ENCODE results near the gene SCNN1A.
A peak's percentile ranks its signal among the peaks of the same experiment; 100 is the strongest.
"Not testable (repeated sequence)": the region's sequence is repeated elsewhere in the genome, so short reads cannot be mapped to it uniquely, and the experiment has no call there.

SCNN1A gene

DNA sequence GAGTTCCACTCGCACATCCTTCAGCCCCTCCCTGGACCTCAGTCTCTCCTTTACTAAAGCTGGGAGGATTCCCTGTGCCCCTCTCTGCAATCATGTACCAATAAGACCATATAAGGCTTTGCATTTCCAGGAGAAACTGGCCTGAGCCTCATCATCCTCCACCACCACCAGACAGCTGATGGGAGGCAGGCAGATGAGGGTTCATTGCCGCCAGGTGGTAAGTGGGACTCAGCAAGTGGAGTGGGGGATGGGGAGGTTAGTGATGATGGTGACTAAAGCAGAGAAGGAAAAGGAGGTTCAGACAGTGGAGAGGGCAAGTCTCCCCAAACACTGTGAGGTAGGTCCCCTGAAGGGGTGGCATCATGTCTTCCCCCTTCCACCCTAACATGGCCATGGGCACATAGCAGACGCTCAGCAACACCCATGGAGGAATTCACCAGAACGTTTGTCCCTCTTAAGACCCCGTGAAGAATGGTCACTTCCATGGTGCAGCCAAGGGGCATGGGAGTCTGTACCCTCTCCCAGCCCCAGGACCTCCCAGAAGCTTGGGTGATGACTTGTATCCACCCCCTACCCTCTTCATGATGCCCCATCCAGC lies 29.0 kb downstream of the SCNN1A start:
- no peak for DNase-seq

DNA sequence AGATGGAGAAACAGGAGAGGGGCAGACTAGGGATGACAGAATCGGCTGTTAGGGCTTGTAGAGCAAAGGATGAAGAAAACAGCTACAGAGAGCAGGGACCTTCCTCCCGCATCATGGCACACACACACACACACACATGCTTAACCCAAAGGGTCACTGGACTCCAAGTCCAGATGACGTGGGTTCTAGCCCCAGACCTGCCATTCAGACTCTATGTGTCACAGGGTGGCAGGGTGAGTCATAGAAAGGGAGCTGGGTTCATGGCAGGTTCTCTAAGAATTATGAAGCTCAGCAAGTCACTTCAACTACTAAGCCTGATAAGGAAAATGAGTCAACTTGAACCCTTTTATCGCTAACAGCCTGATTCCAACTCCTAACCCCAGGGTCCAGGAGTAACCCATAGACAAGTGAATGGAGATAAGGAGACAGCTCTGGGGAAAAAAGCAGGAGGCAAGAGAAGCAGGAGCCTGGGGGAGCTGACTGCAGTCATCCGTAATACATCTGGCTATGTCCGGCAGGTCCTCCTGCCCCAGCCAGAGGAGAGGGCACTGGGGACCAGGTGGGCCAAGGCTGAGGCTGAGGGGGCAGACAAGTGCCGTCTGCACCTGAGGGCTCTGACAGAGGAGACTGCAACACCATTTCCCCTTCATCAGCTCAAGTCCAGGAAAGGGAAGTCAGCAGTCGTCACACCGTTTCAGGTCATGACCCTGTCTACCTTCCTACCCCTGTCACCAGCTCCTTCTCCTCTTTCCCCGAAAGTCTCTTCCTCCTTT lies 29.9 kb downstream of the SCNN1A start:
- DNase-seq = no peak

DNA sequence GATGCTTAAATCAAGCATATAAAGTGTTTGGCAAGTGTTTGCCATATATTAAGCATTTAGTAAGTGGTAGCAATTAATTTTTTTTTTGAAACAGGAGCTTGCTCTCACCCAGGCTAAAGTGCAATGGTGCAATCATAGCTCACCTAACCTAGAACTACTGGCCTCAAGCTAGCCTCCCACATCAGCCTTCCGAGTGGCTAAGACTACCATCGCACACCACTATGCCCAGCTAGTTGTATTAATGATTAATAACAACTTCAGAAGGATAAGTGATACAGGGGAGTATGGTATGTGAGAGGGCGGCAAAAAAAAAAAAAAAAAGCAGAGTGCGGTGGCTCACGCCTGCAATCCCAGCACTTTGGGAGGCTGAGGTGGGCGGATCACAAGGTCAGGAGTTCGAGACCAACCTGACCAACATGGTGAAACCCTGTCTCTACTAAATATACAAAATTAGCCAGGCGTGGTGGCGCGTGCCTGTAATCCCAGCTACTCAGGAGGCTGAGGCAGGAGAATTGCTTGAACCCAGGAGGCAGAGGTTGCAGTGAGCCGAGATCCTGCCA lies 31.2 kb downstream of the SCNN1A start:
- not testable (repeated sequence) for DNase-seq

DNA sequence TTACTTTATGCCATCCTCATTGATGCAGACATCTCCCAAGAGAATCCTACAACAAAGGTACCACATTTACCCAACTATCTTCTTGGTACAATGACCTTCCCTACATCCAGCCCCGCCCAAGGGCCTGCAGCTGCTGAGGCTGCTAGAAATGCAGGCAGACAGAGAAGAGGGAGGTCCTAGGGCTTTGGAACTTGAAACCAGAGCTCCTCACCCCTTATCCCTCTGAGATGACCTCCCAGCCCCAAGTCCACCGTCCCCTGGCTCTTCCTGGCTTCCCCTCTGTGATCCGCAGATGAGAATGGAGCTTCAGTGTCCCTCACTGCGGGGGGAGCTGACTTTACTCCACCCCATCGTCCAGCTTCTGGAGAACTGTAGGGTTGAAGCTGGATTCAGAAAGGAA lies 31.8 kb downstream of the SCNN1A start:
- DNase-seq = no peak

DNA sequence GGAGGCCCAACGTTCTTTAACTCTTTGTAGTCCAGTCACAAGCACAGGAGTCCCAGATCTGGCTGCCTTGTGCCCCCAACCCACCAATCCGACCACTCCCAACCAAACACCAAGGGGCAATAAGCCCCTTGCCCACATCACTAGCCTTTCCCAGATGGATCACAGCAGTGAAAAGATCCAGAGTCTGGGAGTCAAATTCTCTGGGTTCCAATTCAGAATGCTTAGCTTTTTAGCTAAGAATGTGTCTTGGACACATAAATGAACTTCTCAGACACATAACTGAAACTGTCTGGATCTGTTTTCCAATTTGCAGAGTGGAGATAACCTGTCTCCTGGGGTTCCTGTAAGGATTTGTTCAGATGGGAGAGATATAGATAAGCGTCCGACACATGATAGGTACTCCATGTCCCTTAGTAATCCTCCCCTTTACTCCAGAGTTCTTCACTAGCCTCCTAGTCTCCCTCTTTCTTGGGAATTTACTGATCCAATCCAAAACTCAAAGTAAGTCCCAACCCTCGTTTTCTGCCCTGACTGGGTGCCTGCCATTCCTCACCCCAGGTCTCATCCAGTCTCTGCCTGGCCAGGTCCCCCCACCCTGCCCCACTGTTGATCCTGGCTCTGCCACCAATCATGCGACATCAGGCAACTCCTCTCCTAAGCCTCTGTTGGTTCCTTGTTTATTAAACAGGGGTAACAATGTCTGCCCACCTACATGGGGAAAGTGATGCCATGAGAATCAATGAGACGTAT lies 33.0 kb downstream of the SCNN1A start:
- DNase-seq = no peak

DNA sequence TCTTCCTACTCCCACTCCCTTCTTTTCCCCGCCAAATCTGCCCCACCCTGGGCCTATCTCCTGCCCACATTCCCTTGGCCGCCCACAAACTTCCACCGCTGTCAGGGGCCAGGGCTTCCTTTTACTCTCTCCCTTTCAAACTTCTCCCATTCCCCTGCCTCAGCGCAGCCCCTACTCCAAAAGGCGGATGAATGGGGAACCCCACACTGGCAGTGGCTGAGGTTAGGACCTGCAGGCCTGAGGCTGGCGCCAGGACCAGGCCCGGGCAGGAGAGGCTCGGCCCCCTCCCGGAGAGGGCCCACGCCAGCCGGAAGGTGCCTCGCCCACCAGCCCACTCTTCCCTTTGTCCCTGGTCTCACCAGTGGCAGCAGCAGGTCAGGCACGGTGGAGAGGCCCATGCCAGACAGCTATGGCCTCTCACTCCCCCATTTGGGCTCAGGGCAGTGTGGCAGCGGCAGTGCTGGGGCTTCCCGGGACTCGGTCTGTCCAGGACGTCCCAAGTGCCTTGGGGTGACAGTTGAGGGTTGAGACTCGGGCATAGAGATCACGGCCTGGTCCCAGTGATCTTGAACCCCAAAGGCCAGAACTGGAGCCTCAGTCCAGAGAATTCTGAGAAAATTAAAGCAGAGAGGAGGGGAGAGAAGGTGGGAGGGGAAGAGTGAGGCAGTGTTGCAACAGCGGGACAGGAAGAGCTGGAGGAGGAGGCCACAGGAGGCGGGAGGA lies 33.8 kb downstream of the SCNN1A start, which contains the start of gene TNFRSF1A:
Gene TNFRSF1A (minus strand): TSS at position 660 of the 723 bp plus-strand sequence. CDS start 262 bp downstream, at position 398.
- DNase-seq = peak; percentile 38

DNA sequence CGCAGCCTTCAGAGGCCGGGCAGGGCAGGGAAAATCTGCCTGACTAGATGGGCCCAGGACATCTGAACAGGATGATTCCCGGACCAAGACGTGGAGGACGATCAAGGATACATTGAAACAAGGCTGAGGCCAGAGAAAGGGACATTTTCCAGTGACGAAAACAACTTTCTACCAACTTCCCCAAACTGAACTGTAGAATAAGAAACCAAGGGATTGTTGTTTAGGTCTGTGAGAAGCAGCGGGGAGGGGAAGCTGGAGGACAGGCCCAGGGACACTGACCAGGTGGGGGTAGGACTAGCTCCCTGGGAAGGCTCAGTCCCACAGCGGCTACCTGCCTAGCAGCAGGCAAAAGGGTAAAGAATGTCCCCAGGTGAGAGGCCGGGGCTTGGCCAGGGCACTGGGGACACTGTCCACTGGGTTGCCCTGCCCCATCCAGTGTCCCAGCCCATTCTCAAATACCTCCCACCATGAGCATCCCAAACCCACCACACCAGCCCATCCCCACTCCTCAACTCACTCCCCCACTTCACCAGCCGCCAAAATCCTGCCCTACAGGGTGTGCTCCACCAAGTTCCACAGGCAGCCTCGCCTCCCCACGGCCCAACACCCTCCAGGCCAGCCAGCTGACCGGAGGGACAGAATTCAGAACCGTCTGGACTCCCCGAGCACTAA lies 34.5 kb downstream of the SCNN1A start:
- no peak for DNase-seq

DNA sequence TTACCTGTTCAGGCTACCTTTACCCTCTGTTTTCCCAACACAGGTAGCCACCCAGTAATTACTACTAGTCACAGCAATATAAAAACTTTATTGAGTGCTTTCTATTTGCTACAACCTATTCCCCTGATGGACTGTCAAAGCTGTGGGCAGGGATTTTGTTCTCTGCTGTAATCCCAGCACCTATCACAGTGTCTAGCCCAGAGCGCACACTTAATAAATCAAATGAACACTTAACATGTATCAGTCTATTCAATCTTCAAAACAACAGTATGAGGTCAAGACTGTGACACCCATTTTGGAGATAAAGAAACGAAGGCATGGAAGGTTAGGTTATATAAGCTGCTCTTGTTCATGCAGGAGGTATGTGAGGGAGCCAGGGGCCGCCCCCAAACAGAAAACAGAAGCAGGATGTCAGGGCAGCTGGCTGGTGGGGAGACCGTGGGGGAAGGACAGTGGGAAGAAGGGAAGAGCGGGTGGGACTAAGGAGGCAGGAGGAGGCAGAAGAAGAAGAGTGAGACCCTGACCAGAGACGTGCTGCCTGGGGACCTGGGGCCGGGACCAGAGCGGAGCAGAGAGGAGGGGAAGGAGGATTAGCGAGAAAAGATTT lies 35.2 kb downstream of the SCNN1A start:
- DNase-seq = no peak

DNA sequence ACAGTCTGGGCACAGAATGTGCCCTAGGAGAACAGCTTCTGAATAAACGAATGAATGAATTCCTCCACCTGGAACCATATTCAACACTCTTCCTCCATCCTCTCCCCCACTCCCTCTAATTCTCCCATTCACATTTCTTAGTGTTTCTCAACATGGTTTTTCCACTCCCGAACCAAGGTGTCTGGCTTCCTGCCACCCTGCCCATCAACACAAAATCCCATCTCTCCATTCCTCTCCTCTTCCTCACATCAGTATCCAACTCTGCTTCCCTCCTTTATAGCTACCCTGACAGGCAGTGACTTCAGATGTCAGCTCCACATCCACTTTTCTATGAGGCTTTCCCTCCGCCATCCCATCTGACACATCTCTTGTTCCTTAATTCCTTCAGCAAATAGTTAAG lies 36.4 kb downstream of the SCNN1A start:
- no peak for DNase-seq

DNA sequence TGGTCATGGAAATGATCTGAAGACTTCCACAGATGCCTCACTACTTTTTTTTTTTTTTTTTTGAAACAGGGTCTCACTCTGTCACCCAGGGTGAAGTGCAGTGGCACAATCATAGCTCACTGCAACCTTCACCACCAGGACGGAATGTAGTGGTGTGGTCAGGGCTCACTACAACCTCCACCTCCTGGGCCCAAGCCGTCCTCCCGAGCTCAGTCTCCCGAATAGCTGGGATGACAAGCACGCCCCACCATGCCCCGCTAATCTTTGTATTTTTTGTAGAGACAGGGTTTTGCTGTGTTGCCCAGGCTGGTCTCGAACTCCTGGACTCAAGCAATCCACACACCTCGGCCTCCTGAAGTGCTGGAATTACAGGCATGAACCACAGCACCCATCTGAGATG lies 36.8 kb downstream of the SCNN1A start:
- not testable (repeated sequence) for DNase-seq

DNA sequence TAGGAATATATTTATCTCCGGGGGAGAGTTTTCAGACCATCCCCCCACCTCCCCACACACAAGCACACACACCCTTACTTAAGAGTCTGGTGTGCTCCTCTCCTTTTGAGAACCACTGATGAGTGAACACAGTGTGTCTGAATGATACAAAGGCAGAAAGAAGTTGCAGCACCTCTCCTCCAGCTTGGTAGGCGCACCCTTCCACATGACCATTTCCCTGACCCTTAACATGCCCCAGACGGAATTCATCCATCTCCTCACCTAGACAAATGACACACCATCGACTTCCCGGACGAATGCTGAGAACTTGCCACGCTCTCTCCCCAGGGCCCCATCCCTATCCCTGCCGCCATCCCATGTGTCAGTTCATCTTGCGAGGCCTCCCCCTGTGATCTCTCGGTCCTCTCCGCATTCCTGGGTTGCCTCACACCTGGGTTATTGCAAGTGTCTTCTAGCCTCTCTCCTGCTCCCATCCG lies 37.4 kb downstream of the SCNN1A start:
- no peak for DNase-seq

DNA sequence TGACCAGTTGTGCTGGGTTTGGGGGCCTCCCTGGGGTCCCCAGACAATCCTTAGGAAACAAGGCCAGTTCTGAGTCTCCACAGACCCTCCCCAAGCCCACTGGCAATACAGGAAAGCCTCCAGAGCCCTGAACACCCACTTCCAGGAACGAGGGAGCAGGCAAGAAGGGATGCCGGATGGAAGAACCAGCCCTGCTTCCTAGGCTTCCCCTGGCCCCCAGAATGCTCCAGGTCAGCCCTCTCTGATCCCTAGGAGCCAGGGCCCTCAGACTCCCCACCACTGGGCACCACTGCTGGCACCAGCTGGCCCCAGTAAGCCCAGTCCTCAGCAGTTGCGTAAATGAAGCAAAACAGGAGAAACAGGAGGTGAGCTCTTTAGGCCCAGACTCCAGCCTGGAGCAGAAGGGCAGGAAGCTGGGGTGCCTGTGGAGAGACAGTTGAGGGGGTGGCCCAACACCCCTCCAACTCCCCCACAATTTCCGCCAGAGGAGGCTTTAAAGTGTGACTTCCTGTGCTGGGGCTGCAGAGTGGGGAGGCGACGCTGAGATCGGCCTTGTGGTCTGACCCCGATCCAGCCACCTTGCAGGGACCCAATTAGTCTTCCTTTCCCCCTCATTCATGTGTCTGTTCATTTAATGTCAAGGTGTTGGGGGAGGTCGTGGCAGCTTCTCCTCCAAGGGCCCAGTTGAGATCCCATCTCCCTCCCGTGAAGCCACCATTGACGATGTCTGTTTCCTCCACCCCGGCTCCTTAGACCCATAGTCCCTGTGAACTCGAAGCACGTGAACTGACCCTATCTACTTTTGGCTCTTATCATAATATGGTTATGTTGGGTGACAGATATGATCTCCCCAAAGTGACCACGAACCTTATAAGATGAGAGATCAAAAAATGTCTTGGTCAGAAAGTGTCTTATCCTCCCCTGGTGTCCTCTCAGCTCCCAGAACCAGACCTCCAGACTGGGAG lies 38.2 kb downstream of the SCNN1A start:
- DNase-seq = peak; percentile 43

DNA sequence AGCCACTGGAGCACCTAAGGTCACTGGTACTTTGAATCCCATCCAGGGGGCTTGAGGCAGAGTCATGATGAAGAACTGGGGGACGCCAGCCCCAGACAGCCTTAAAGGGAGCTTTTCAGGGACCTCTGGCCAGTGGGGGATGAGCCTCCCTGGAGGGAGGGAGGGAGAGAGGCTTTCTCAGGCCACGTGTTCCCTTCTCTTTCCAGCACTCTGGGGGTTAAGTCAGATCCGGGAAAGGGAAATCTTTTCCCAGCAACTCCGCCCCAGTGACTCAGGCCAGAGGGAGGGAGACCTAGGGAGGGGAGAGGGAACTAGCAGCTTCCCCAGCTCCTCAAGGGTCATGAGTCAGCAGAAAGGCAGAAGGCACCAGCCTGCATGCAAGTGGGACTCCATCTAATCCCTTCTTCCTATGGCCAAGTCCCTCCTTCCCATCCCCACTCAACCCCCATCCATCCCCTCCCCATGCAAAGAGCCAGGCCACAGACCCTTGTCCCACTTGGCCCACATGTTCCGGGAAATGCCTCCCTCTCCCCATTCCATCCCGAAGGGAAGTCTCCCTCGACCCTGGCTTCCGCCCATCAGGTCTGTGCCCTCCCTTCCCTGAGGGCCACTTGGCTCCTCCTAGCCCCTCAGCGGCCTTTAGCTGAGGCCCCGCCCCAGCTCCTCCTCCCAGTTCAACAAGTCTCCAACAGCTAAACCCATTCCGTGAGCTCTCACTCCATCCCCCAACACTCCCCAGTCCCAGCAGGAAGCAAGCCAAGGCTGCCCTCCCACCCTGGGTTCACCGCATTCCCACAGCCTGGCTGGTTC lies 39.1 kb downstream of the SCNN1A start:
- peak; percentile 26 for DNase-seq

DNA sequence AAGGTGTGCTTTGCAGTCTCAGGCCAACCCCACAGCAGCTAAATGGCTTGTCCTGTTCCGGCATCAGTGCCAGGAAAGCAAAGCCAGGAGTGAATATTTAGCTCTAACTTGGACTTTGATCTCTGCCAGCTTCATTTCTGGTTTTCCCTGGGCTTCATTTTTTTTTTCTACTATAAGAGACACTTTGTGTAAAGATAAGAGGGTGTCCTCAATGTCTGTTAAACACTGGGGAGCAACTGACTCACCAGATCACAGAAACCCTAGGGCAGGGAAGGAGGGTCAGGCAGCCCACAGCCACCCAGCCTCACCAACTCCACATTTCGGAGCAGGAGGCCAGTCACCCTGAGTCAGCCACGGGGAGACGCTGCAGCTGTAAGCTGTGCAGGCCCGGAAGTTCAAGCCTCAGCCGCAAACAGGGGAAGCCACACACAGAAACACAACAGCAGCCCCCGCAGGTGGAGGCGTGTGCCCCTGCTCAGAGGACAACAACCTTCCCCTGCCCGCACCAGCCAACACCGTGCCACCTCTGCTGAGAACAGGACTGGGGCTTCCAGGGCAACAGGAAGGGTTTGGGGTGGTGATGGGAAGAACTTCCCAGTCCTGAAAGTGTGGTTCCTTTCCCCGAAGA lies 39.8 kb downstream of the SCNN1A start:
- peak; percentile 81 for DNase-seq

DNA sequence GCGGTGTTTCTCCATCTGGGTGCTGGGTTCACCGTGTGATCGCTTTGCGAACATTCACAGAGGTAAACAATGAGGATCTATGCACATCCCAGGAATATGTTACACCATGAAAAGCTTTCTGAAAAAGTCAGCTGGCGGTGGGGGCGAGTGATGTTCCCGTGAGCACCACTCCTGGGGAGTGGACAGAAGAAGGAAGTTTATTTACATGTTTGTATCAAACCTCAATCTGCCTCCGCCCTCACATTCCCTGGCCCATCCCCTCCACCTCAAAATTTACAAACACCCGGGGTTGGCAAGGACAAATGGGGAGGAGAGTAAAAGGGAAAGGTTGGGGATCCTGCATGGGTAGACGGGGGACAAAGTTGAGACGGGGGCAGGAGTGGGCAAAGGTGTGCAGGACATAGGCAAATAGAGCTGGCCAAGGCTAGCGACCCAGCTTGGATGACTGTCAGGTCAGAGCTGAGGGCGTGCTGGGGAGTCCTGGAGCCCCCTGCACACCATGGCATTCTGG lies 40.4 kb downstream of the SCNN1A start:
- no peak for DNase-seq

DNA sequence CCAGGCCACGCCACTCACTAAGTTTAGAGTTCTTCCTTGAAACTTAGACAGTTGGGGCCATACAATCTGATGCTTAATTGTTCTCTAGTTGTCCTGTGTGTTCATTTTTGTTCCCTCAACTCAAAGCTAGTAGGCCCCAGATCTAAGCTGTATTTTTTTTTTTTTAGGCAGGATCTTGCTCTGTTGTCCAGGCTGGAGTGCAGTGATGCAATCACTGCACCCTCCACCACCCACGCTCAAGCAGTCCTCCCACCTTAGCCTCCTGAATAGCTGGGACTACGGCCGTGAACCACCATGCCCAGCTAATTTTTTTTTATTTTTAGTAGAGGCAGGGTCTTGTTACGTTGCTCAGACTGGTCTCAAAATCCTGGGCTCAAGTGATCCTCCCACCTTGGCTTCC lies 41.0 kb downstream of the SCNN1A start:
- DNase-seq = no peak

DNA sequence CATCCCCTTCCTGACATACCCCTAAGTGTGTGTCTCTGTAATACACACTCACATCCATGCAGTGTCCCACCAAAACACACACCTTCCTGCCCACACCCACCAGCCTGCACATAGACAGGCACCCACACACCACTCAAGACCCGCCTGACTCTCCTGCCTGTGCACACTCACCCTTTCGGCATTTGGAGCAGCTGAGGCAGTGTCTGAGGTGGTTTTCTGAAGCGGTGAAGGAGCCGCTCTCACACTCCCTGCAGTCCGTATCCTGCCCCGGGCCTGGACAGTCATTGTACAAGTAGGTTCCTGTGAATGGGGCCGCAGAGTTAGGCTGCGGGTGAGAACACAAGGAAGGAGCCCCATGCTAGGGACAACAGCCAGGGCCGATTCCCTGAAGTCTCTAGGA lies 41.8 kb downstream of the SCNN1A start:
- DNase-seq = no peak

DNA sequence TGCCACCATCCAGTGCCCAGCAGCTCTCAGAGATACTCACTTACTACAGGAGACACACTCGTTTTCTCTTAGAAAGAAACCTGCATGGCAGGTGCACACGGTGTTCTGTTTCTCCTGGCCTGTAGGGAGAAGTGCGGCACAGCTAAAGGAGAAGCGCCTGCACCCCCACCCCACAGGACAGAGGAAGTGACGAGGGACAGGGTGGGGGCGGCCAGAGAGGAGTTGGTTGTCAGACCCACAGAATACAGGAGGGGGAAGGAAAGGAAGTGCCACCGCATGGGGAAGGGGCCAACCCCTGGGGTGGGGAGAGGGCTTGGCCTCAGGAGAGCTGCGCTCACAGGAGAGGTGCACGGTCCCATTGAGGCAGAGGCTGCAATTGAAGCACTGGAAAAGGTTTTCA lies 42.3 kb downstream of the SCNN1A start:
- no peak for DNase-seq

DNA sequence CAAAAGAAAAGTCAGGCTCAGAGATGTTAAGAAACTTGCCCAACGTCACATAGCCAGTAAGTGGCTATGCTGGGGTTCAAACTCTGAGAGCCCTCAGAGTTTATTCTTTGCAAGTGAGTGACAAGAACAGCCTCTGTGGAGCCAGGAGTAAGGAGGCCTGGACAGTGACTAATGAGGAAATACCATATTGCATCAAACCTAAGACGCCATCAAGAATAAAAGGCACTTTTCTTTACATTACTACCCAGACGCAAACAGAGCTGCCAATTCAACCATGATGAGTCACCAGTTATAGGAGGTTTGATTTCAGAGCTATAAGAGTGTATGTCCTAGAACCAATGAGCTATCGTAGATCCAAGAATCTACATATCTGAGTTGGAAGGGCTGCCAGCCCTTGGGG lies 42.9 kb downstream of the SCNN1A start:
- DNase-seq = no peak
